Measurements from ENCODE around the gene DYNLT1. TPM values are rescaled to one million over a fixed set of nuclear protein-coding genes. Genes with fewer than 3 reads are reported as not detected.
A peak's percentile ranks its signal among the peaks of the same experiment; 100 is the strongest.

The DYNLT1 gene
- total and polyA plus RNA-seq, 2 of the 13 experiments (the other 11 are each of a cell fraction or from before 2014, with no cell fraction given): 108 to 171 TPM

DNA sequence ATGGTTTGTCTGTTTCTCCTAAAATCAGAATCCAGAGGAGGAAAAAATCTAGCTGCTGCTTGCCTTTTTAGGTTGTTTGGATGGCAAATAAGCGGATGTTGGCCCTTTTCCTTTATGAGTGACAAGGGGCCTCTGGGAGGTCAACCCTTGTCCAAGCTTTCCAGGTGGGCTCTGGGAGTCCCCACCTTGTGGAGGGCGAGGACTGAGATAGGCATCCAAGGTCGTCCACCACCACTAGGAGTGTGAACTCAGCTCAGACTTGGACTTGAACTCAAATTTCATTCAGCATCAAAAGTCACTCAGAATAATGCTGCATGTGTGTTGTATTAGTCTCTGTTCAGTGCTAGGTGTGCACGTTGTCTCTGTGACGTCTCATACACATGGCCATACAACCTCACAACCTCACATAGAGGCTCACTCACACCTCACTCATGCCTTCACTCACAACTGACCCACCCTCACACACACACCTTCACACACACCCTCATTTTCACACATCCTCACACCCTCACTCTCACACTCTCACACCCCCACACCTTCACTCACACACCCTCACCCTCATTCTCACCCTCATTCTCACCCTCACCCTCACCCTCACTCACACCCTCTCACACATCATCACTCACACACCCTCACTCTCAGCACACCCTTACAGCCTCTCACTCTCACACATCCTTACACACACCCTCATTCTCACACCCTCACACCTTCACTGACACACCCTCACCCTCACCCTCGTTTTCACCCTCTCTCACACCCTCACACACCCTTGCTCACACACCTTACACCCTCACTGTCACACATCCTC, 18.0 kb downstream of the DYNLT1 start:
- in situ Hi-C loops (cut with HindIII; ENCODE audit: extremely low pct_ligation_motif_present, low pct_unique_long_range_greater_than_20kb): no loop called here
- CTCF ChIA-PET (ENCODE audit: low intra/inter-chr PET ratio, low total read pairs): no interaction called here
- Histone ChIP-seq H3K4me3 (replicated peaks in 1 of 3; ENCODE audit: insufficient read depth in 1 of 3, low read depth in 2 of 3, low read length in 3 of 3) (no peak overlapping the region), H3K9me3 (ENCODE audit: low read length) (no peaks in the 10 kb centered on the region), H3K79me2 (ENCODE audit: insufficient read depth, low read length) (no peaks in the 10 kb centered on the region), H4K20me1 (ENCODE audit: insufficient read depth, low read length) (peaks cover 29% of the 10 kb centered on the region), H3K27me3 (ENCODE audit: control insufficient read depth in 1 of 2, insufficient read depth in 2 of 2, low read length in 2 of 2) (no peaks in the 10 kb centered on the region), H3K9ac (ENCODE audit: insufficient read depth, low read depth, low read length) (no peak overlapping the region), H3K27ac (ENCODE audit: extremely low read length, insufficient read depth, low read length) (no peak overlapping the region), H3K4me2 (ENCODE audit: low read depth, low read length) (no peak overlapping the region), H2AFZ (ENCODE audit: low read length) (no peak overlapping the region), H3K4me1 (ENCODE audit: insufficient read depth, low read length) (peaks cover 48% of the 10 kb centered on the region), H3K36me3 (replicated peaks in 1 of 2; ENCODE audit: control insufficient read depth in 1 of 2, insufficient read depth in 2 of 2, low read length in 2 of 2) (peaks cover 77 to 98% of the 10 kb centered on the region in 2 experiments)
- no TSS peak for BruUV-seq (replicated peaks)
- DNase-seq (ENCODE audit: low spot score) (no peak), FAIRE-seq (peak; percentile 26), ATAC-seq (no peak)
- POLR2A ChIA-PET: no interaction called here
- 89% methylated on average over 6 of the region's 6 CpGs for WGBS (ENCODE audit: low lambda C conversion rate)
- intact Hi-C loops (cut with micrococcal nuclease; ENCODE audit: unreplicated experiment): no loop called here
- TF ChIP-seq NCOA5 (CRISPR knock-in tag; IDR thresholded peaks at IDR 0.05) (no peak), THAP11 (CRISPR knock-in tag; IDR thresholded peaks at IDR 0.05) (no peak), ZNF317 (CRISPR knock-in tag; IDR thresholded peaks at IDR 0.05) (no peak), ZNF20 (CRISPR knock-in tag; IDR thresholded peaks at IDR 0.05) (no peak), CEBPB (IDR thresholded peaks at IDR 0.05; ENCODE audit: borderline replicate concordance, low read depth, low read length) (no peak), SRSF9 (IDR thresholded peaks at IDR 0.05; ENCODE audit: borderline replicate concordance, insufficient read depth, low read depth, low read length, poor library complexity, severe bottlenecking) (no peak), NR2F2 (IDR thresholded peaks at IDR 0.05; ENCODE audit: borderline replicate concordance, low read depth) (no peak), POLR2G (IDR thresholded peaks at IDR 0.05; ENCODE audit: low read depth, low read length) (0 out of 2 replicates have a peak, but pooled peaks have one; percentile 26), RBAK (CRISPR knock-in tag; IDR thresholded peaks at IDR 0.05) (no peak), MED13 (CRISPR knock-in tag; IDR thresholded peaks at IDR 0.05) (no peak), U2AF2 (IDR thresholded peaks at IDR 0.05; ENCODE audit: low read depth, low read length) (no peak), ZNF792 (CRISPR knock-in tag; IDR thresholded peaks at IDR 0.05) (no peak), ZBTB7A (CRISPR knock-in tag; IDR thresholded peaks at IDR 0.05) (no peak), SUZ12 (IDR thresholded peaks at IDR 0.05; ENCODE audit: low read depth, low read length) (no peak), ARNT (IDR thresholded peaks at IDR 0.05) (0 out of 2 replicates have a peak, but pooled peaks have one; percentile 41), ZNF605 (CRISPR knock-in tag; IDR thresholded peaks at IDR 0.05) (no peak)
- TF ChIP-seq, protein P1, sequence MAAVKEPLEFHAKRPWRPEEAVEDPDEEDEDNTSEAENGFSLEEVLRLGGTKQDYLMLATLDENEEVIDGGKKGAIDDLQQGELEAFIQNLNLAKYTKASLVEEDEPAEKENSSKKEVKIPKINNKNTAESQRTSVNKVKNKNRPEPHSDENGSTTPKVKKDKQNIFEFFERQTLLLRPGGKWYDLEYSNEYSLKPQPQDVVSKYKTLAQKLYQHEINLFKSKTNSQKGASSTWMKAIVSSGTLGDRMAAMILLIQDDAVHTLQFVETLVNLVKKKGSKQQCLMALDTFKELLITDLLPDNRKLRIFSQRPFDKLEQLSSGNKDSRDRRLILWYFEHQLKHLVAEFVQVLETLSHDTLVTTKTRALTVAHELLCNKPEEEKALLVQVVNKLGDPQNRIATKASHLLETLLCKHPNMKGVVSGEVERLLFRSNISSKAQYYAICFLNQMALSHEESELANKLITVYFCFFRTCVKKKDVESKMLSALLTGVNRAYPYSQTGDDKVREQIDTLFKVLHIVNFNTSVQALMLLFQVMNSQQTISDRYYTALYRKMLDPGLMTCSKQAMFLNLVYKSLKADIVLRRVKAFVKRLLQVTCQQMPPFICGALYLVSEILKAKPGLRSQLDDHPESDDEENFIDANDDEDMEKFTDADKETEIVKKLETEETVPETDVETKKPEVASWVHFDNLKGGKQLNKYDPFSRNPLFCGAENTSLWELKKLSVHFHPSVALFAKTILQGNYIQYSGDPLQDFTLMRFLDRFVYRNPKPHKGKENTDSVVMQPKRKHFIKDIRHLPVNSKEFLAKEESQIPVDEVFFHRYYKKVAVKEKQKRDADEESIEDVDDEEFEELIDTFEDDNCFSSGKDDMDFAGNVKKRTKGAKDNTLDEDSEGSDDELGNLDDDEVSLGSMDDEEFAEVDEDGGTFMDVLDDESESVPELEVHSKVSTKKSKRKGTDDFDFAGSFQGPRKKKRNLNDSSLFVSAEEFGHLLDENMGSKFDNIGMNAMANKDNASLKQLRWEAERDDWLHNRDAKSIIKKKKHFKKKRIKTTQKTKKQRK (IDR thresholded peaks at IDR 0.05; ENCODE audit: low read length): no peak
